Activated T-cell treated with anti-CD3 and anti-CD28 coated beads for 48 hours (primary cell): ENCODE measurements around the gene TTYH2.

Source experiments
- DNase-seq: peaks from one replicate; pipeline ENCODE4 v3.0.0-alpha.2; 2020; ENCODE audit warnings: low read depth

Gene TTYH2

DNA sequence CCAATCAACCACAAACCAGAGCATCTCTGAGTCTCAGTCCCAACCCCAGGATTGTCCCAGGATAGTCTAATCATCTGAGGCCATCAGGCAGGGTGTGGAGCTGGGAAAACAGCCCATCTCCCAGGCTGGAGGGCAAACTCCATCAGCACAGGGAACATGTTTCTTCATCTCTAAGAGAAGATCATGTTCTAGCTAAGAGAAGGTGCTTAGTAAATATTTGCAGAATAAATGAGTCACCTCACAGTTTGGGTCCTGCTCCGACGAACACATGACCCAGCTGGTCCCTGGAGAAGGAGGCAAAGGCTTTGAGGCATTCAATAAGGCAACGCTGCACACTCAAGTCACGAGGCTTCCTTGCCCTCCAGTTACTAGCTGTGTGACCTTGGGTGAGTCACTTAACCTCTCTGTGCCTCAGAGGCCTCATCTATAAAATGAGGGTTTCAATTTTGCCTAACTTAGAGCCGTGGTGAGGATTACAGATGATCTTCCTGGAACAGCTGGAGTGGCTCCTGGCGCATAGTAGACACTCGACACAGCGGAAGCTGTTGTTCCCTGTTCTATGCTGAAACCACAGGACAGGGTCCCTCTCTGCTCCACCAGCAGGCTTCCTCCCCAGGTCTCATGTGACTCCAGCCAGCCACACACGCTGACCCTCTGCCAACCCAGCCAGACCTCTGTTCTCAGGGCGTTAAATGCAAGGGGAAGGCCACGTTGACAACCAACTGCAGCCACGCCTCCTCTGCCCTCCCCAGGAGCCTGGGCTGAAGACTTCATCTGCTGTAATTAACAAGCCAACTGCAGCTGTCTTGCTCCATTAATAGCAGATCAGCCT is 20.2 kb upstream of the TTYH2 start:
- no peak for DNase-seq

DNA sequence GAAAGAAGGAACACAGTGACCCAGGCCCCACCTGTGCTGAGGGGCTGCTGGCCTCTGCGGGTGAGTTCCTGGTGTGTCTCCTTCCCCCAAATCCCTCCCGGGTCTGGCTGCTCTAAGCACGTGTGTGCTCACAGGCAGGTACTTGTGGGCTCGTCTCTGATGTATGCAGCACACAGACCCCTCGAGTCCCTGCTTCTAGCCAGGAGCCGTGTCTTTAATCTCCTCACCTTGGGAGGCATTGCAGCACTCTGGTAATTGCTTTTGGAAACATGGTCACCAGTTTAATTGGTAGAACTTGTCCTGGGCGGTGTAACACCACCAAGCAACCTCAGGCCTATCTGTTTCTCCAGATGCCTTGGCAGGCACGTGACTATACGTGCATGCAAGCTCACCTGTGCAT is 18.7 kb upstream of the TTYH2 start:
- DNase-seq: no peak

DNA sequence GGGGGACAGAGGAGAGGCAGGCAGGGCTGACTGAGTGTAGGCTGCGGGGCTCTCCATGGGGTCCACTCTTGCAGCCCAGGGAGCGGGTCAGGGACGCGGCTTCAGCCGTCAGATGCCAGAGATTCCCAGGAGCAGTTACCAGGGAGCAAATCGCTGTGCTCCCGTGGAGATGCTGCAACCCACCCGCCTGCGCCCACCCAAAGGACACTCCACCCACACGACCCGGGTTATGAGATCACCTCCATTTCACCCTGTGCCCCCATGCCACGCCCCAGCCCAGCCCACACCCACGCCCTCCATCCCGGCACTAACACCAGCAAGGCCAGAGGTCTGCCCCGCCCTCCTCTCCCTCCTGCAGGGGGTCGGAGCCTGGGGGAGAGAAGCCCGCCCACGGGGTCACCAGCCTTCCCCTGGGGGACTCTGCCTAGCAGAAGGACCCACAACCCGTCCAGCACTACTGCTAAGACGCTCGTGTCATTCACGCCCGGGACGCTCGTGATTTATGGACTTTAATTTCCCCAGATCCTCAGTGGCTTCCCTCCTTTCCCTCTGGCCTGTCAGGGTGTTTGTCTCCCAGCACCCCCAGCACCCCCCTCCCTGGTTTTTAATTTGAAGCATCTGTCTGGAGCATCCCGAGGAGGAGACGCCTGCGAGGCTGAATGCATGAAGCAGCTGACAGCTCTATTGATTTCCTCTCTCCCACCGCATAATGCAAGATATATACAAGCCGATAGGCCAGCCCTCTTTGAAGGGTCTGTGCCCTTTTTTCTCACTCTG is 16.6 kb upstream of the TTYH2 start:
- DNase-seq: no peak

DNA sequence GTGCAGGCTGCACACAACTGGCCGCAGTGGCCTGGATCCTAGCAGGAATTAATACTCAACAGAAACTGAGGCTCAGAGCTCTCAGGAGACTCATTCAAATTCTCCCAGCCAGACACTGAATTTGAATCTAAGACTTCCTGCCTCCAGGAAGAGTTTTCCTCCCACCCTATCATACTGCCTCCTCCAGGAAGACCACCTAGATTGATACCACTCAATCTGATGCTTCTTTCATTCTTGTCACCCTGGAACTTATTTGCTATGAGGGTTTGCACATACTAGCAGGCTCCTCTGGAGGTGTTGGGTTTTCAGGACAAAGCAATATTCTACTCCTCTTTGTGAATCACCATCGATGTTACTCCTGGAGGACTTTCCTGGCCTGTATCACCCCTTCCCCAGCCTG is 15.6 kb upstream of the TTYH2 start:
- no peak for DNase-seq

DNA sequence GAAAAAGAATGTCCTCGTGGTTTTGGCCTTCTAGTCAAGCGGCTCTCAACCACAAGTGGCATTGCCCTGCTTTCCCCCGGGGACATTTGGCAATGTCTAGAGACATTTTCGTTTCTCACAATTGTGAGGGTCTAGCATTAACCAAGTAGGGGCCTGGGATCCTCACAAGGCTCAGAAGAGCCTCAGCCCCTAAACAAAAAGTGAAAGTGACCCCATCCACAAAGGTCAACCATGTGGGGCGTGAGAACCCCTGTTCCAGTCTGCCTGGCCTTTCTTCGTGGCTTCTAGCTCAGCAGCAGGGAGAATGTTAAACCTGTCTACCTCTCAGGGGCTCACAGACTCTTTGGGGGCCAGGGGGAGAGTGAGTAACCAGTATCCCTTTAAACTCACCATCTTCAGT is 14.7 kb upstream of the TTYH2 start:
- no peak for DNase-seq

DNA sequence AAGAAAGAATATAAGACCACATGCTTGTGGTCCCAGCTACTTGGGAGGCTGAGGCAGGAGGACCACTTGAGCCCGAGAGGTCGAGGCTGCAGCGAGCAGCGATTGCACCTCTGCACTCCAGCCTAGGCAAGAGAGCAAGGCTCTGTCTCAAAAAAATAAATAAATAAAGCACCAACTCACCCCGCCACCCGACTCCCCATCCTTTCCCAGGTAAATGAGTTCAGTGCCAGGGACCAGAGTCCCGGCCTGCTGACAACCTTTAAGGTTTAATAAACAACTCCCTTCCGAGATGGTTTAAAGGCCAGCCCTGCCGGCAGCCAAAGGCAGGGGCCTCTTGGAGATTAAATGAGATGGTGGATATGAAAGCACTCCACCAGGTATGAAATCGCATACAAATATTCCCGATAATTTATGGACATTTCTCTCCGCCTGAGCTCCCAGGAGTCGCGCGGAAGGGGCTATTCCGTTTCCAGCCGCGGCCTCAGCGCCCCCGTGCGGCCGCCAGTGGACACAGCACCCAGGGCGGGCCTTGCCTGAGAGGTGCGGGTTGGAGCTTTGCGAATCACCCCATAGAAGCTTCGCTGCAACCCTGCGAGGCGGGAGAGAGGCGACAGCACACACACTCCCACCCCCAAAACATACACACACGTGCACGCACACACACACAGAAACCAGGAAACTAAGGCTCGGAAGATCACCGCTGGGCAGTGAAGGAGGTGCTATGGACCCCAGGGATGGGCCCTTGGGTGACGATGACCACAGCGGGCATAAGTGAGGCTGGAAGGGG is 13.9 kb upstream of the TTYH2 start:
- DNase-seq: peak; percentile 72

DNA sequence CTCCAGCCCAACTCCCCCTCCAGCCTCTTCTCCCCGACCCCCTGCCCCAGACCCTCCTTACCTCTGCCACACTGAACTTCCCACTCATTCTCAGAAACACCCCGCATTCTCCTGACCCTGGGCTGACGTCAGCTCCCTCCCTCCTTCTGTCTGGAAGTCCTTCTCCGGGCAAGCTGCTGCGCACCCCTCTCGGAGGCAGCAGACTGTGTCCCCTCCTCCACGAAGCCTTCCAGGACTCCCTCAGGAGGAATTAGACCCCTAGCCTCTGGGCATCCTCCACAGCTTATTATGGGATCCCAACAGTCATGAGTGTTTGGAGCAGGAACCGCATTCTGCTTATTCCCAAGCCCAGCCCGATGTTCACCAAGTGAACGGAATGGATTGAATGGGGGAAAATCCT is 13.3 kb upstream of the TTYH2 start:
- DNase-seq: no peak

DNA sequence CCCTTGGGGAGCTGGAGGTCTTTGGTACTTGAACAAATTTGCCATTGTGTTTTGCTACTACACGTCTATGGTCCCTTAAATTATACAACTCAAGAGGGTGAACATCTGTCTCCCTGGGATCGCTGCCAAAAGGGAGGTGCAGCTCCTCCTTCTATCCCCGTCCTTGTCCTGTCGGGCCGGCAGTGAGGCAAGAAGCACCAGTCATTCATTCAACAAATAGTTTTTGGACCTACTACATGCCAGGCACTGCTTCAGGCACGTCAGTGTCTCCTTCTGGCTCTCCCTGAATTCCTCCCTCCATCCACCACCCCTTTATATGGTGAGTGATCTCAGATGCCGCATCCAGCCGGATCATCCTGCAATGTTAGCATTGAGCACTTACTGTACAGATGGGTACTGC is 12.1 kb upstream of the TTYH2 start:
- DNase-seq: no peak

DNA sequence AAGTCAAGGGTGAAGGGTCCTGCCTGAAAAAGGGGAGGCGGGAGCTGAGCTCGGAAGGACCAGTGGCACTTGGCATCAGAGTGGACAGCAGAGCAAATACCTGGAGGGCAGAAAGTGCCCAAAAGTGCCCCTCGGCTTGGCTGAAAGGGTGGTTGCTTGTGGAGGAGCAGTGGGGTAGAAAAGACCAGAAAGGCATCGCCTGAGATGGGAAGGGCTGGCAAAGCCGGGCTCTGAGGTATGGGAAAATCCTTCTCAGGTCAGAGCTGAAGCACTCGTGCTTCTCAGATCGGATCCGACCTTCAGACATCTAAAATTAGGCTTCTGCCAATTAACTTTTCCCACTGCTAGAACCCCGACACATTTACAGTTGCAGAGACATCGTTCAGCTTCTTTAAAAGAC is 11.4 kb upstream of the TTYH2 start:
- DNase-seq: no peak

DNA sequence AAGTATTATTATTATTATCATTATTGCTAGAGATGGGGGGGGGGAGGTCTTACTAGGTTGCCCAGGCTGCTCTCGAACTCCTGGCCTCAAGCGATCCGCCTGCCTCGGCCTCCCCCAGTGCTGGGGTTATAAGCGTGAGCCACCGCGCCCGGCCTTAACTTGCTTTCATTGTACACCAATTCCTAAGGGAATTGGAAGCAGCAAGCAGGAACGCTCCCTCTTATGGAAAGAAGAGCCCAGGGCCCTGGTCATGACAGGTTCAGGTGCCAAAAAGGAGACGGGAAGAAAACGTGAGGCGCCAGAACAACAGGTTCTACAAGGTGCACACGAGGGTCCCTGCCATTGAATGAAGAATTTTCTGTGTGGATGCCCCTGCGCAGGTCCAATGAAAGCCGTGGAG is 10.4 kb upstream of the TTYH2 start:
- DNase-seq: no peak

DNA sequence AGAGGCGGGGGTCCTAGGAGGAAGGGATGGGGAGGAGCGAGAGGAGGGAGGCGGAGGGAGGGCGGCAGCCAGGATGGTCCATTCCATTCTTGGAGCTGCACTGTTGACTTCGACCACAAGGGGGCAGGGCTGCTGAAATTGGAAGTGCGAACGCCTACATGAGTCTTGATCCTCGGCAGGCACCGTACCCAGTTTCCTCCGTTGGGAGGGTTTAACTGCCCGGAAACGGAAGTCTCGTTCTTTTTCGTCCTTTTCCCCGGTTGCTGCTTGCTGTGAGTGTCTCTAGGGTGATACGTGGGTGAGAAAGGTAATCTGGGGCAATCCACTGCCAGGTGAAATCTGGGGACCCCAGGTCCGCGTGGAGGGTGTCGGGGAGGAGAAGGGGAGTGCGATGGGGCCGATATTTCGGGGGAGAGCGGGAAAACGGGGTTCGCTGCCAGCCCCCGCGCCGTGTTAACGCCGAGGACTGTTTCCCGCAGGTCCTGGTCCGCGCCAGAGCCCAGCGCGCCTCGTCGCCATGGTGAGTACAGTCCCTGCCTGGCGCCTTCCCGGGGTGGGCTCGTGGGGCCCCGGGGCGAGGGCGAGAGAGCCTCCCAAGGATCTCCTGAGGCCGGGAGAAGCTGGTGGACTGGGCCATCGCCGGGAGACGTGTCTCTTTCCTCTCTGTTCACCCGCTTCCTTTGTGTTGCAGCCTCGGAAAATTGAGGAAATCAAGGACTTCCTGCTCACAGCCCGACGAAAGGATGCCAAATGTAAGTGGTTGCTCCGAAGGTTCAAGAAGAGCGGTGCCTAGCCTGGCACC is 9.7 kb upstream of the TTYH2 start, which contains the start of gene RPL38:
TSS of gene RPL38 (plus strand) at position 240 of the 802 bp plus-strand sequence. CDS start at position 518, 278 bp downstream.
- DNase-seq: peak; percentile 90

DNA sequence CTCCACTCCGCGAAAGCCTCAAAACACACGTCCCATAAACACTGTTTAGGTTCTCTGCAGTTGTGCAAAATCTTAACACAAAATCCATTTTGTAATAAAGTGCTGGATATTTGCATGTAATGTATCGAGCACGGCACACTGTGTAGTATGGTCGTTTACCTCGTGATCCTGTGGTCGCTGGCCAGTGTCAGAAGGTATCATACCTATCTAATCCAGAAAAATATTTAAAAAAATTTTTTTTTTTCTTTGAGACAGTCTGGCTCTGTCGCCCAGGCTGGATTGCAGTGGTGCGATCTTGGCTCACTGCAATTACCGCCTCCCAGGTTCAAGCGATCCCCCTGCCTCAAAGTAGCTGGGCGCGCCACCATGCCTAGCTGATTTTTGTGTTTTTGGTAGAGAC is 8.9 kb upstream of the TTYH2 start:
- no peak for DNase-seq

DNA sequence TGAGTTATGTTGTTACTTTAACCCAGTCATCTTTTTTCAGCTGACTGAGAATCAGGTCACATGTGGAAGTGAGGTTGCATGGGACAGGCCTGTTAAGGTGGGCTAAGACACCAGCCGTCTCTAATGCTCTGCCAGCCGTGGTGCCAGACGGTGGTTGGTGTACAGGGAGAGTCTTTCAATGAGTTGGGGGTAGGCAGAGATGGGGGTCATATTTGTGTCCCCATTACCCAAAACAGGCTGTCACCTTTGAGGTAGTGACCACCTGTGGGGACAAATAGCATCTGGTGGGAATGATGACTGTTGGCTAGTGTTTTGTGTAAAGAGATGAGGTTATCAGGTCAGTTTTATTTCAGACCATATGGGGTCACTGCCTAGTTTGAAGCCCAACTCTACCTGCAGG is 8.1 kb upstream of the TTYH2 start:
- DNase-seq: no peak

DNA sequence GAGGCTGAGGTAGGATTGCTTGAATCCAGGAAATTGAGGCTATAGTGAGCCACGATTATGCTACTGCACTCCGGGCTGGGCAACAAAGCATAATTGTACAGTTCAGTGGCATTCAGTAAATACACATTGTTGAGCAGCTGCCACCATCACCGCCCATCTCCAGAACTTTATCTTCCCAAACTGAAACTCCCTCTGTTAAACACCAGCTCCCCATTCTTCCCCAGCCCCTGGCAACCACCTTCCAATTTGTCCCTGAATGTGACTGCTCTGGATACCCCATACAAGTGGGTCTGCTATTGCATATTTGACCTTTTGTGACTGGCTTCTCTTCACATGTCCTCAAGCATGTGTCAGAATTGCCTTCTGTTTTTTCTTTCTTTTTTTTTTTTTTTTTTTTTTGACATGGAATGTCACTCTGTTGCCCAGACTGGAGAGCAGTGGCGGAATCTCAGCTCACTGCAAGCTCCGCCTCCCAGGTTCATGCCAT is 7.0 kb upstream of the TTYH2 start:
- DNase-seq: no peak

DNA sequence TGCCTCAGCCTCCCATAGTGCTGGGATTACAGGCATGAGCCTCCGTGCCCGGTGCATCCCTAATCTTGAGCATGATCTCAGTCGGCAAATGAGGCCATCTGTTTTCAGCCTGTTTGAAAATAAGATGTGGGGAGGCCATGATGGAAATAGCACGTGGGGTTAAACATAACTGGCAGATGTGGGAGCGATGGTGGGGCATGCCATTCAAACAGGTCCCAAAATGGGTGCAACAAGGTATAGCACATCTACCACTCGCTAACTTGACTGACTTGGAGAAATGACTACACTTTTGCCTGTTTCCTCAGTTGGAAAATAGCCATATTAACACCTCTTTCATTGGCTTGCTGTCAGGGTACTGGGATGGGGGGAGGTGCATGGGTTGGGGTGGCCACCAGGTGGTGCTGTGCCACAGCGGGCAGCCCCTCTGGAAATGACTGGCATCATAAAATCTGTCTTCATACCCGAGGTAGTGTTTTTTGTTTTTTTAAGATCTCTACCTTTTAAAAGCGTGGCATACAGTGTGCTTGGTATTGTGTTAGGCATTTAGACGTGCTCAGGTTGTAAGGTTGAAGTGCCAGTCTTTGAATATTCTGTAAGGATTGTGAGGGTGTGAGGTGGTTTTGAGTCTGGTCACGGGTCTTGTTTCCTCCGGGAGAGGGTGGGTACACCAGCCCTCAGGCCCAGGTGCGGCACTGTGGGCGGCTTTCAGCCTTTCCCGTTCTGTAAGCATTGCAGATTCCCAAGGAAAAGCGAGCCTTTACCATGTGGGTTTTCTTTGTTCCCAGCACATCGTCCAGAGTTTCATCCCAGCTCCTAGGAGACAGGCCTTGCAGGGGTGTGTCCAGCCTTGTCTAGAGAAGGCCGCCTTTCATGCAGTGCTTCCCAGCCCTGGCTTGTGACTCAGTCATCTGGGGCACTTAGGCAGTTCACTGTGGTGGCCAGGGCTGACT is 2.9 kb upstream of the TTYH2 start:
- peak; percentile 78 for DNase-seq

DNA sequence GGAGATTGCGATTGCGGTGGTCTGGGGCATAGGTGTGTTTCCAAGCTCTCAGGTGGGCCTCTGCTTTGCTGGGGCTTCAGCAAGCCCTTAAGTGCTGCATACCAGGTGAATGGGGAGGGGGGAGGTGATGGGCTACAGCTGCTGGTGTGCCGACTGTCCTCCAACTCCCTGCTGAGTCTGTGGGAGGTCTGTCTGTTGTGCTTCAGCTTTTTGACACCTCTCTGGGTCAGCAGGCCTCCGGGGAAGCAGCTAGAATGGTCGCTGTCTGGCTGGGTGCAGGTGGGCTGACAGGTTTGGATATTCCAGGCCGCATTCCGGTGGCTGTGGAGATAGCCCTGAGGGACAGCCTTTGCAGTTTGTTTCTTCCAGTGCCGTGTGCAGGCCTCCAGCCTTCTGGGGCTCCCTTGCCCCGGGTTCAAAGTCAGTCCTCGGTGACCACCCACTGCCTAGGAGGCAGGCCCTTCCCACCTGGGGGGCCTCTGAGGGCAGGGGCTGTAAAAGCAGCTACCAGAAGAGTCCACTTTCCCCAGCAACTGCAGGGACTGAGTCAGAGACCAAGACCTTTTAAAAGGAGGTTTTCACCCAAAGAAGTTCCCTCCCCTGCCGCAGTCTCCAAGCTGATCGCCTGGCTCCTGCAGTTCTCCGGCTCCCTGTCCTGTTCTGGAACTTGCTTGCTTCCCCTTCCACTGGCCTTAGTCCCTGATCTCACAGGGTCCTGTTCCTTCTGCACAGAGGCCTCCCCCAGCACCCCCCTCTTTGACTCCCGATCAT is 2.0 kb upstream of the TTYH2 start:
- DNase-seq: peak; percentile 34

DNA sequence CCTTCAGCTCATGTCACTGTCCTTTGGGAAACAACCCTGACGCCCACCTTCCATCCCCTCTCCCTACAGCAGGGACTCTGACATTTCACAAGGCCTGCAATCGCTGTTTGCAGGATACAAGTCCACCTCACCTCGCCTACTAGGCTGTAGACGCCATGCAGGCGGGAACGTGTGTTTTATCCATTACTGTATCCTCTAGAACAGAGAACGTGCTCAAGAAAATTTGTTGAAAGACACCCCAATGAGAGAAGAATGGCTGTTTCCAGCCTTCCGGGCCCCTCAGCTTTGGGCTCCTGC is 1.5 kb upstream of the TTYH2 start:
- no peak for DNase-seq

DNA sequence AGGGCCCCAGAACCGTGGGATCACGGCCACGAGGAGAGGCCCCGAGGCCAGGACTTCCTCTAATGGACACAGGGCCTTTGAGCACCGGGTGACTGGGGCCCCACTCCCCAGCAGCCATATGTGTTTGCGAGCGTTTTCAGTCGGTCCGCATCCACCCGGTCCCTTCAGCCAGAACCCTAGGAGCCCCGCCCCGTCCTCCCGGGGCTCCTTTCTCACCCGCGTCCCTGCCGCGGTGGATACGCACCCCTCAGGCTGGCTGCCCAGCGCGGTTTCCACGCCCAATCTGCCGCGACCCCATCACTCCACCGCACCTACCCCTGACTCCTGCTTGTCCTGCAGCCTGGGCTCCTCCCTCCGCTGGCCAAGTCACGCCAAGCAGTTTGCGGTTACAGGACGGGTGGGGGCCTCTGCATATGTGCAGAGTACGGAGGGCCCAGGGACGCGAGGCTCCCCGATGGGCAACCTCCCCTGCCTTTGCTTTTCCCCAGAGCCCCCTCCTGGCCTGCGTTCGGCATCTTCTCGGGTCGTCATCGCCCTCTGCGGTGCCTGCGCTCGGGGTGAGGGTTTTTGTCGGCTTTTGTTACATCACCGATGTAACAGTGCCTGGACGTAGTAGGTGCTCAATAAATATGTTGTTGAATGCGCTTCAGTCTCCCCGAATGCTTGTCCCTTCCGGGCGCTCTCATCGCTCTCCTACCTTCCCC is 1.0 kb upstream of the TTYH2 start:
- peak; percentile 20 for DNase-seq

DNA sequence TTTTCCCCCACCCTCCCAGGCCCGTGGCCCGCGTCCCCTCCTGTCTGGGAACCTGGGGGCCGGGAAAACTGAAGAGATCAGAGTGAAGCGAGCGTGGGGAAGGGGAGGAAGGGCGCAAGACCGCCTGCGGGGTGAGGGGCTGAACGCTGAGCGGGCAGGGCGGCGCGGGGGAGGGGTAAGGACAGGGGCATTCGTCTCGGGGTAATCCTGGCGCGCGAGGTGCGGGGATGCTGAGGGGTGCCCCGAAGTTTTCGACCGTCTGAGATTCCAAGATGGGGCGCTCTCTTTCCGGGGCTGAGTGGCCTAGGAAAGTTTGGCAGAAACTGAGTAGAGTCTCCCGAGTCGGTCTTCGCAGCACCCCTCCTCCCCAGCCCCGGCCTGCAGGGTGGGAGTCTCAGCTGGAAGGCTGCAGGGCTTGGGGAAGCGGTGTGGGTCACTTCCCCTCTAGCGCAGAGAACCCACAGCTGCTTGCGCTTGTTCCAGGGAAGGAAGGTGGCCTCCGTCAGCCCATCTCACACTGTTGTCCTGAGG is 555 bp downstream of the TTYH2 start:
- DNase-seq: no peak
